Caco-2 (cell line): ENCODE data around the gene RAB6C. TPM values are rescaled to one million over a fixed set of nuclear protein-coding genes. Genes with fewer than 3 reads are reported as not detected.
"Not testable (repeated sequence)": the region's sequence is repeated elsewhere in the genome, so short reads cannot be mapped to it uniquely, and the experiment has no call there.

Experiments used
- BruUV-seq: library from RNA; stranded (reverse); fragments of 400-500 nt; replicated peaks from 2 replicates; lab custom pipeline; 2021; lab: Mats Ljungman, UMichigan
- CTCF ChIA-PET: fragments of 300-600 bp; sonication (Branson Sonifier 250); formaldehyde crosslinking; loops from one replicate; lab custom pipeline; 2022; ENCODE audit warnings: antibody characterized with exemption; lab: Charles Lee
- POLR2A ChIA-PET: fragments of 300-600 bp; sonication (Branson Sonifier 250); formaldehyde crosslinking; loops from one replicate; lab custom pipeline; 2022; ENCODE audit warnings: antibody characterized with exemption; lab: Charles Lee
- DNase-seq, 2 experiments: peaks; one replicate each; pipeline versions ENCODE4 v3.0.0 to v3.0.0-alpha.2; 2020 to 2022
- H3K27me3 ChIP-seq: replicated peaks from 2 replicates; pipeline ENCODE4 v1.6.0; 2011; ENCODE audit warnings: low read length; ENCODE audit not compliant: control insufficient read depth, insufficient read depth
- H3K36me3 ChIP-seq: 2 replicates; pipeline ENCODE4 v1.5.1; 2011; ENCODE audit warnings: low read length; ENCODE audit not compliant: control insufficient read depth, insufficient read depth
- H3K4me1 ChIP-seq: fragments of 250-450 bp; sonication (Bioruptor Pico); 2 replicates; pipeline ENCODE4 v1.5.1; 2020; ENCODE audit warnings: mild to moderate bottlenecking
- H3K4me3 ChIP-seq: 2 replicates; pipeline ENCODE4 v1.5.1; 2011; ENCODE audit warnings: low read depth, mild to moderate bottlenecking, control low read depth, low read length
- H3K9me3 ChIP-seq: fragments of 250-450 bp; sonication (Bioruptor Pico); 2 replicates; pipeline ENCODE4 v1.5.1; 2020; ENCODE audit warnings: mild to moderate bottlenecking, moderate library complexity
- H3K27ac Mint-ChIP-seq: one replicate; pipeline ENCODE4 v1.8.0; 2022; ENCODE audit warnings: mixed read lengths; ENCODE audit not compliant: unreplicated experiment
- H3K27me3 Mint-ChIP-seq: one replicate; pipeline ENCODE4 v1.8.0; 2022; ENCODE audit warnings: mixed read lengths; ENCODE audit not compliant: insufficient read depth, unreplicated experiment
- H3K36me3 Mint-ChIP-seq: one replicate; pipeline ENCODE4 v1.8.0; 2022; ENCODE audit warnings: mild to moderate bottlenecking, mixed read lengths; ENCODE audit not compliant: insufficient read depth, unreplicated experiment
- H3K4me1 Mint-ChIP-seq: one replicate; pipeline ENCODE4 v1.8.0; 2022; ENCODE audit warnings: low read depth, mixed read lengths; ENCODE audit not compliant: unreplicated experiment
- H3K4me3 Mint-ChIP-seq: one replicate; pipeline ENCODE4 v1.8.0; 2022; ENCODE audit warnings: mild to moderate bottlenecking, moderate library complexity, mixed read lengths; ENCODE audit not compliant: unreplicated experiment
- H3K9me3 Mint-ChIP-seq: one replicate; pipeline ENCODE4 v1.8.0; 2022; ENCODE audit warnings: mixed read lengths; ENCODE audit not compliant: unreplicated experiment
- intact Hi-C: fragments of 100-400 bp; cut with micrococcal nuclease; formaldehyde crosslinking; loops from one replicate; pipeline ENCODE4 v1.10.0; 2022; ENCODE audit not compliant: unreplicated experiment
- total RNA-seq: library from RNA; stranded (reverse); gene quantifications from 2 replicates; pipeline ENCODE4 v1.2.3, GENCODE V29; 2022
- TF ChIP-seq, protein P1 (sequence below), 2 experiments: fragments of 200-600 bp in 1 of 2; IDR thresholded peaks; 1 replicate in 1 of 2; 2 replicates in 1 of 2; pipeline versions ENCODE4 v1.5.1 to v1.8.0; 2011 to 2022; ENCODE audit warnings: antibody characterized with exemption in 1 of 2, control low read depth in 1 of 2, inconsistent platforms in 1 of 2, low read depth in 1 of 2, low read length in 1 of 2, mild to moderate bottlenecking in 1 of 2, moderate library complexity in 1 of 2; ENCODE audit not compliant: insufficient read depth in 1 of 2, severe bottlenecking in 1 of 2, unreplicated experiment in 1 of 2

Gene RAB6C
- total RNA-seq, 1 experiment from 2014 or later = not detected

DNA sequence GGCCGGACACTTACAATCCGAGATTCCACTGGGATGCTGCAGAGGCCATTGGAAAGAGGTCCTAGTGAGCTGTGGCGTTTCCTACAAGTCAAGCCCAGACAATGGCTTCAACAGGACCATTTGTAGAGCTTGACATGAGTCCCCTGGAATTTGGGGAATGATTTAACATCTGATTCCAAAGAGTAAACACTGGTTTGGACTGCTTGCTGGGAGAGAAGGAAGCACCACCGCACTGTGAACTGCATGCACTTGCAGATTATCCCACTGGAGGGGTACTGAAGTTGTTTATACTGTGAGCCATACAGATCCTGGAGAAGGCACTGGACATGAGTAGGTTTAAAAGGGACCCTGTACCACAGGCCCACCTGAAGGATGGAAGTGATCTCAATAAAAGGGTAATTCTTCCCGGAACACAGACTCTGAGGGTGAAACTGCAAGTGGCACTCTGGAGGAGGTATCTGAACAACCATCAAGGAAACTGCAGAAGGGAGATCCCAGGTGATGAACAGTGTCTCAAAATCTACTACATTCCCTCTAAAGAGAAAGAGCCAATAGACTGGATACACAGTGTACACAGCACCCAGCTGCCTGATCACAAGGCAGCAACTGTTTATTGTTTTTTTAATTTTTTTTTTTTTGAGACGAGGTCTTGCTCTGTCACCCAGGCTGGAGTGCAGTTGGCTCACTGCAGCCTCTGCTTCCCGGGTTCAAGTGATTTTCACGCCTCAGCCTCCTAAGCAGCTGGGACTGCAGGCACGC, 4.3 kb upstream of the RAB6C start:
- Histone ChIP-seq H3K4me3 (no peak overlapping the region), H3K36me3 (no peaks in the 10 kb centered on the region), H3K9me3 (no peaks in the 10 kb centered on the region), H3K27me3 (peaks cover 1% of the 10 kb centered on the region; the same call in 1 of the 2 replicates), H3K4me1 (no peaks in the 10 kb centered on the region)
- ChIA-PET CTCF (no interaction called here), POLR2A (no interaction called here)
- H3K27me3 Mint-ChIP-seq = peaks cover 21% of the 10 kb centered on the region
- no TSS peak for BruUV-seq
- no peaks in the 10 kb centered on the region for H3K4me1 Mint-ChIP-seq
- no peaks in the 10 kb centered on the region for H3K9me3 Mint-ChIP-seq
- intact Hi-C loops = no loop called here
- no peak for DNase-seq
- no peak overlapping the region for H3K4me3 Mint-ChIP-seq
- no peak overlapping the region for H3K27ac Mint-ChIP-seq
- no peaks in the 10 kb centered on the region for H3K36me3 Mint-ChIP-seq
- TF ChIP-seq, protein P1, sequence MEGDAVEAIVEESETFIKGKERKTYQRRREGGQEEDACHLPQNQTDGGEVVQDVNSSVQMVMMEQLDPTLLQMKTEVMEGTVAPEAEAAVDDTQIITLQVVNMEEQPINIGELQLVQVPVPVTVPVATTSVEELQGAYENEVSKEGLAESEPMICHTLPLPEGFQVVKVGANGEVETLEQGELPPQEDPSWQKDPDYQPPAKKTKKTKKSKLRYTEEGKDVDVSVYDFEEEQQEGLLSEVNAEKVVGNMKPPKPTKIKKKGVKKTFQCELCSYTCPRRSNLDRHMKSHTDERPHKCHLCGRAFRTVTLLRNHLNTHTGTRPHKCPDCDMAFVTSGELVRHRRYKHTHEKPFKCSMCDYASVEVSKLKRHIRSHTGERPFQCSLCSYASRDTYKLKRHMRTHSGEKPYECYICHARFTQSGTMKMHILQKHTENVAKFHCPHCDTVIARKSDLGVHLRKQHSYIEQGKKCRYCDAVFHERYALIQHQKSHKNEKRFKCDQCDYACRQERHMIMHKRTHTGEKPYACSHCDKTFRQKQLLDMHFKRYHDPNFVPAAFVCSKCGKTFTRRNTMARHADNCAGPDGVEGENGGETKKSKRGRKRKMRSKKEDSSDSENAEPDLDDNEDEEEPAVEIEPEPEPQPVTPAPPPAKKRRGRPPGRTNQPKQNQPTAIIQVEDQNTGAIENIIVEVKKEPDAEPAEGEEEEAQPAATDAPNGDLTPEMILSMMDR (IDR thresholded peaks at IDR 0.05; ENCODE audit: insufficient read depth in 1 of 2, low read depth in 1 of 2, low read length in 1 of 2, severe bottlenecking in 1 of 2, unreplicated experiment in 1 of 2) = no peak

DNA sequence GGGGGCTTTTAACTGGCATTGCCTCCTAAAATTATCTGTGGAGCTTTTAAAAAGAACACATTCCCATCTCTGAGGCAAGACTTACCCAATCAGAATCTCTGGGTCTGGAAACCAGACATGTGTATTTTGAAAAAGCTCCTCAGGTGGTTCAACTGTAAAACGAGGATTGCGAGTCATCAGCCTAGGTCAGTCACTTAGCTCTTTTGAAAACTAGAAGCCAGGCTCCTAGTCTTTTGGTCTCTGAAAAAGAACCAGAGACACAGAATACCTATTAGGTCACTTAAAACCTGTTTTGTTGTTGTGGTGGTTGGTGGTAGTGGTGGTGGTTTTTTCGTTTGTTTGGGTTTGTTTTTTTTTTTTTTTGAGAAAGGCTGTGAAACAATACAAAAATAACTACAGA, 2.5 kb upstream of the RAB6C start:
- CTCF ChIA-PET, H3K27ac Mint-ChIP-seq: not testable (repeated sequence)

DNA sequence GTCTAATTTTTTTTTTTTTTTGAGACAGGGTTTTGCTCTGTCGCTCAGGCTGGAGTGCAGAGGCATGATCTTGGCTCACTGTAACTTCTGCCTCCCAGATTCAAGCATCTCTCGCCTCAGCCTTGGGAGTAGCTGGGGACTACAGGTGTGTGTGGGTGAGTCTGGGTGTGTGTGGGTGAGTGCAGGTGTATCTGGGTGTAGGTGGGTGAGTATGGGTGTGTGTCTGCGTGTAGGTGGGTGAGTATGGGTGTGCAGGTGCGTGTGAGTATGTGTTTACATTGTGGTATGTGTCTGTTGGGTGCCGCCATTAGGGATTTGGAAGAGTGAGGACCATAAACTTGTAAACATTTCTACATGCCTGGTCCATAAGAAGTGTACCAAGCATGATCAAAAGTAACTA, 1.5 kb upstream of the RAB6C start:
- no peak overlapping the region for H3K27ac Mint-ChIP-seq
- no peaks in the 10 kb centered on the region for H3K36me3 Mint-ChIP-seq
- Histone ChIP-seq H3K9me3 (no peaks in the 10 kb centered on the region), H3K4me1 (no peaks in the 10 kb centered on the region), H3K36me3 (no peaks in the 10 kb centered on the region), H3K4me3 (no peak overlapping the region), H3K27me3 (peaks cover 1% of the 10 kb centered on the region; the same call in 1 of the 2 replicates)
- no peak for DNase-seq
- no peaks in the 10 kb centered on the region for H3K9me3 Mint-ChIP-seq
- no peak overlapping the region for H3K4me3 Mint-ChIP-seq
- no TSS peak for BruUV-seq
- TF ChIP-seq, protein P1 (IDR thresholded peaks at IDR 0.05; ENCODE audit: insufficient read depth in 1 of 2, low read depth in 1 of 2, low read length in 1 of 2, severe bottlenecking in 1 of 2, unreplicated experiment in 1 of 2) = no peak
- intact Hi-C loops = no loop called here
- POLR2A ChIA-PET = no interaction called here
- no peaks in the 10 kb centered on the region for H3K4me1 Mint-ChIP-seq
- H3K27me3 Mint-ChIP-seq = peaks cover 14% of the 10 kb centered on the region
- CTCF ChIA-PET = no interaction called here

More for the DNA sequence above, 2.5 kb upstream of the RAB6C start:
- H3K4me3 ChIP-seq, H3K27me3 ChIP-seq, H3K9me3 Mint-ChIP-seq, H3K36me3 Mint-ChIP-seq, H3K9me3 ChIP-seq, H3K36me3 ChIP-seq, H3K4me1 Mint-ChIP-seq, POLR2A ChIA-PET, H3K4me3 Mint-ChIP-seq, intact Hi-C loops, DNase-seq, H3K4me1 ChIP-seq, BruUV-seq: not testable (repeated sequence)
- H3K27me3 Mint-ChIP-seq = peaks cover 17% of the 10 kb centered on the region

DNA sequence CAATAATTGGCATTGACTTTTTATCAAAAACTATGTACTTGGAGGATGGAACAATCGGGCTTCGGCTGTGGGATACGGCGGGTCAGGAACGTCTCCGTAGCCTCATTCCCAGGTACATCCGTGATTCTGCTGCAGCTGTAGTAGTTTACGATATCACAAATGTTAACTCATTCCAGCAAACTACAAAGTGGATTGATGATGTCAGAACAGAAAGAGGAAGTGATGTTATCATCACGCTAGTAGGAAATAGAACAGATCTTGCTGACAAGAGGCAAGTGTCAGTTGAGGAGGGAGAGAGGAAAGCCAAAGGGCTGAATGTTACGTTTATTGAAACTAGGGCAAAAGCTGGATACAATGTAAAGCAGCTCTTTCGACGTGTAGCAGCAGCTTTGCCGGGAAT, 780 bp downstream of the RAB6C start:
- intact Hi-C loops, H3K36me3 ChIP-seq, H3K9me3 ChIP-seq, BruUV-seq, H3K27me3 ChIP-seq, H3K36me3 Mint-ChIP-seq, H3K4me1 ChIP-seq, H3K9me3 Mint-ChIP-seq, H3K4me3 ChIP-seq, H3K27ac Mint-ChIP-seq, POLR2A ChIA-PET, CTCF ChIA-PET, H3K4me1 Mint-ChIP-seq, DNase-seq: not testable (repeated sequence)
- H3K27me3 Mint-ChIP-seq = peaks cover 10% of the 10 kb centered on the region
- H3K4me3 Mint-ChIP-seq = peak overlapping the region; percentile 39

DNA sequence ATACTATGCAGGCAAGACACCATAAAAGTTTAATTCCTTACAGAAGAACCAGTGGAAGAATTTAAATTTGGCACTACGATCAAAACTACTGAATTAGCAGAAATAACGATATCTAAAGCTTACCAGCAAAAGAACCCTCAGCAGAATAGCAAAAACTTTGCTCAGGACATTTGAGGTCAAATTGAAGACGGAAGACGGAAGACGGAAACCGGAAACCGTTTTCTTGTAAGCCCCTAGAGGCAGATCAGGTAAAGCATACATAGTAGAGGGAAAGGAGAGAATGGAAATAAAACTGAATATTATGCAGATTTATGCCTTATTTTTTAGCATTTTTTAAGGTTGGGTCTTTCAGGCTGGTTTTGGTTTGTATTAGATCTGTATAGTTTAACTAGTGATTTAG, 2.2 kb downstream of the RAB6C start:
- intact Hi-C loops, CTCF ChIA-PET, H3K4me3 Mint-ChIP-seq, H3K4me1 ChIP-seq, H3K36me3 Mint-ChIP-seq, POLR2A ChIA-PET, BruUV-seq, H3K4me1 Mint-ChIP-seq, H3K4me3 ChIP-seq, H3K36me3 ChIP-seq, DNase-seq, H3K9me3 ChIP-seq, H3K27me3 ChIP-seq, H3K27ac Mint-ChIP-seq, H3K9me3 Mint-ChIP-seq: not testable (repeated sequence)
- peaks cover 11% of the 10 kb centered on the region for H3K27me3 Mint-ChIP-seq
